DND-41 (cell line): ENCODE measurements around the gene FLVCR2.

Experiments
- EZH2 ChIP-seq: IDR thresholded peaks from 3 replicates; pipeline ENCODE4 v1.6.1; 2012; ENCODE audit warnings: borderline replicate concordance, low read depth, mild to moderate bottlenecking, moderate library complexity, low read length, inconsistent platforms; ENCODE audit not compliant: severe bottlenecking
- TF ChIP-seq, protein P1 (sequence below): IDR thresholded peaks from 2 replicates; pipeline ENCODE4 v1.5.1; 2012; ENCODE audit warnings: borderline replicate concordance, low read length, moderate library complexity, mild to moderate bottlenecking; ENCODE audit not compliant: poor library complexity, severe bottlenecking; ENCODE audit errors: extremely low read depth

DNA sequence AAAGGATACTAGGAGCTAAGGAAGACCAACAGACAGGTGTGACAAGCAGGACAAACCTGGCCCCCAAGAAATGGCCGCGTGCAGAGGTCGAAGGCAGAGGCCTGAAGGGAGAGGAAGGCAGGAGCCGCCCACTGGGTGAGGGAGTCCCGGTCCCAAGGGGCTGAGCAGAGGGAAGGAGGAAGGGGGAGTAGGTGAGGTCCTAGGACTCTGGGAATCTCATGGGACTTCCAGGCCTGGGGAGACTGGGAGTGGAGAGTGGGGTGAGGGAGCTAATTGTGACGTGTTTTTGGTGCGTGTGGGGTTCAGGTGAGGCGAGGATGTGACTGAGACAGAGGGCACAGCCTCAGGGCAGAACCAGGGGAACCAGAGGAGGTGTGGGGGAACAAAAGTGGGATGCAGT, 11.7 kb upstream of the FLVCR2 start:
- TF ChIP-seq, protein P1, sequence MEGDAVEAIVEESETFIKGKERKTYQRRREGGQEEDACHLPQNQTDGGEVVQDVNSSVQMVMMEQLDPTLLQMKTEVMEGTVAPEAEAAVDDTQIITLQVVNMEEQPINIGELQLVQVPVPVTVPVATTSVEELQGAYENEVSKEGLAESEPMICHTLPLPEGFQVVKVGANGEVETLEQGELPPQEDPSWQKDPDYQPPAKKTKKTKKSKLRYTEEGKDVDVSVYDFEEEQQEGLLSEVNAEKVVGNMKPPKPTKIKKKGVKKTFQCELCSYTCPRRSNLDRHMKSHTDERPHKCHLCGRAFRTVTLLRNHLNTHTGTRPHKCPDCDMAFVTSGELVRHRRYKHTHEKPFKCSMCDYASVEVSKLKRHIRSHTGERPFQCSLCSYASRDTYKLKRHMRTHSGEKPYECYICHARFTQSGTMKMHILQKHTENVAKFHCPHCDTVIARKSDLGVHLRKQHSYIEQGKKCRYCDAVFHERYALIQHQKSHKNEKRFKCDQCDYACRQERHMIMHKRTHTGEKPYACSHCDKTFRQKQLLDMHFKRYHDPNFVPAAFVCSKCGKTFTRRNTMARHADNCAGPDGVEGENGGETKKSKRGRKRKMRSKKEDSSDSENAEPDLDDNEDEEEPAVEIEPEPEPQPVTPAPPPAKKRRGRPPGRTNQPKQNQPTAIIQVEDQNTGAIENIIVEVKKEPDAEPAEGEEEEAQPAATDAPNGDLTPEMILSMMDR, result no peak
- TF ChIP-seq EZH2, result no peak
